GM10266 (cell line): ENCODE data around the gene PCBD1.
A peak's percentile ranks its signal among the peaks of the same experiment; 100 is the strongest.

Source experiments
- DNase-seq: peaks from one replicate; pipeline ENCODE4 v3.0.0; 2012; ENCODE audit errors: extremely low spot score
- CTCF ChIP-seq: IDR thresholded peaks from 2 replicates; pipeline ENCODE4 v1.5.1; 2012; ENCODE audit warnings: mild to moderate bottlenecking, low read depth; ENCODE audit not compliant: control insufficient read depth, insufficient read depth; ENCODE audit errors: missing control alignments

Gene PCBD1

GRCh38 chr10:70905071-70906021 is 17.0 kb upstream of the PCBD1 start:
- no peak for DNase-seq
- TF ChIP-seq CTCF, result no peak

GRCh38 chr10:70903262-70903921 is 15.0 kb upstream of the PCBD1 start:
- TF ChIP-seq CTCF, result peak; percentile 79
- peak; percentile 57 for DNase-seq

GRCh38 chr10:70902661-70903261 is 14.4 kb upstream of the PCBD1 start:
- no peak for DNase-seq
- no peak for TF ChIP-seq CTCF

- no peak for DNase-seq
- no peak for TF ChIP-seq CTCF
Measured at GRCh38 chr10:70901276-70901878, 13.0 kb upstream of the PCBD1 start.

GRCh38 chr10:70899096-70899495 is 10.7 kb upstream of the PCBD1 start:
- no peak for DNase-seq

GRCh38 chr10:70898687-70899086 is 10.3 kb upstream of the PCBD1 start:
- DNase-seq, result no peak
- TF ChIP-seq CTCF, result no peak

More at GRCh38 chr10:70899096-70899495, 10.7 kb upstream of the PCBD1 start:
- TF ChIP-seq CTCF, result no peak

GRCh38 chr10:70896551-70896950 is 8.2 kb upstream of the PCBD1 start:
- no peak for TF ChIP-seq CTCF
- no peak for DNase-seq
